GM19351 (cell line): ENCODE measurements around the gene CUEDC2.

Source experiments
- ATAC-seq: cut with Tn5 transposase; IDR thresholded peaks from one replicate; pipeline ENCODE4 v1.9.1; 2021; ENCODE audit warnings: mild to moderate bottlenecking, moderate library complexity; ENCODE audit not compliant: unreplicated experiment

Gene CUEDC2

DNA sequence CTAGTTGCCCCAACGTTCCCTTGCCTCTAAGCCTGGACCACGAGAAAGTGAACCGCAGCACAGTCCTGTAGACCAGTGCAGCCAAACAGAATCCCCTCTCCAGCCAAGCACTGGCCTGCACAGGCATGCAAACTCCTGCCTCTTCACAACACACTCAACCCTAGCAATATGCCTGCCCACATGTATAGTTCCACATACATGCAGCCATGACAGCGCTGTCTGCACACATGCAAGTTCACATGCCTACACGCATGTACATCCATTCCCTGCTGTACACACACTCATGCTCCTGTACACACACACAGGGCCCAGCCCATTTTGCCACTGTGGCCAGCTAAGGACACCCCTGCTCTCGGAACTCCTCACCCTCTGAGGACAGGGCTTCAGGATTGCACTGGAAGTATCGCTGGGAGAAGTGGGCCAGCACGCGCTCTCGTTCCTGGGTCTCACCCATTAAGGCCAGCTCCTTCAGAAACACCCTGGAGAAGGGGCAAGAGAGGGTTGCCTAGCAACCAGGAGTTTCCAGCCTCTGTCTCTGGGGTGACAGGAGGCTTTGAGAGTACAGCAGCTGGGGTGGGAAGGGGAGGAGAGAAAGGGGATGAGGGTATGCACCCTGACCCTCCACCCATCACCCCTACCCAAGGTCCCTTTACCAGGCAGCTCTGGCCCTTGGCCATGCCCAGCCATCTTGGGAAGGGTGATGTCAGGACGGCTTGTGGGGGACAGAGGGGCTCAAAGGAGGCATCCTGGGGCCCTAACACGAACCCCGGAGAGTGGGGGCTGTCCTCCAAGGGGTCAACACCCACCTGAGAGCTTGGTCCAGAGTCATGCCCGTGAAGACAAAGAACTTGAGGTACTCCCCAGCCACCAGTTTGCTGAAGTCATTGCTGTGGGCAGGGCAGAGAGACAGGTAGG lies 20.8 kb downstream of the CUEDC2 start:
- ATAC-seq, result no peak

DNA sequence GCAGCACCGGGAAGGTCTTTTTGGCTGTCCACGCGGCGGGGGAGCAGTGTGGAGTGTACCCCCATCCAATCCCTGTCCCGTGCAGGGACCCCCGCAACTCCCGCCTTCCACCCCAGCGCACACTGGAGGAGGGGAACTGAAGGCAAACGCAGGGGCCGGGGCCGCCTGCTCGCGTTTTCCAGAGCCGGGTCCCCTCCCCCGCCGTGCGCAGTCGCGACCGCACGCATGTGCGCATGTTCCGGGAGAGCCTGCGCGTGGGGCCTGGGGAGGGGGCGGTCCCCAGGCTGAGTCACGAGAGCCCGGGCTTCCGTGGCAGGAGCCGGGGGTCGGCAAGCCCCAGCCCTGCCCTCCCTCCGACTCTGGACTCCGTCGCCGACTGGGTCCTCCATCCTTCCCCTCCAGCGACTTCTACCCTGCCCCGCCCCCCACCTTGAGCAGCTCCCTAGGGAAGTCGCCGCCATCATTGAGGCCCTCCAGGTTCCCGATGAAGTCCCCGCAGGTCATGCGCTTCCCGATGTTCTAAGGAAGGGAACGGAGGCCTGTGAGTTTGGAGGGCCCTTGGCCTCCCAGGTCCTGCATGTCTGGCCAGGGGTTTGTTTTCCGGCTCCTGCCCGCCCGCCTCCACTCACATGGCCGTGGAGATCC lies 21.8 kb downstream of the CUEDC2 start:
- ATAC-seq, result no peak

DNA sequence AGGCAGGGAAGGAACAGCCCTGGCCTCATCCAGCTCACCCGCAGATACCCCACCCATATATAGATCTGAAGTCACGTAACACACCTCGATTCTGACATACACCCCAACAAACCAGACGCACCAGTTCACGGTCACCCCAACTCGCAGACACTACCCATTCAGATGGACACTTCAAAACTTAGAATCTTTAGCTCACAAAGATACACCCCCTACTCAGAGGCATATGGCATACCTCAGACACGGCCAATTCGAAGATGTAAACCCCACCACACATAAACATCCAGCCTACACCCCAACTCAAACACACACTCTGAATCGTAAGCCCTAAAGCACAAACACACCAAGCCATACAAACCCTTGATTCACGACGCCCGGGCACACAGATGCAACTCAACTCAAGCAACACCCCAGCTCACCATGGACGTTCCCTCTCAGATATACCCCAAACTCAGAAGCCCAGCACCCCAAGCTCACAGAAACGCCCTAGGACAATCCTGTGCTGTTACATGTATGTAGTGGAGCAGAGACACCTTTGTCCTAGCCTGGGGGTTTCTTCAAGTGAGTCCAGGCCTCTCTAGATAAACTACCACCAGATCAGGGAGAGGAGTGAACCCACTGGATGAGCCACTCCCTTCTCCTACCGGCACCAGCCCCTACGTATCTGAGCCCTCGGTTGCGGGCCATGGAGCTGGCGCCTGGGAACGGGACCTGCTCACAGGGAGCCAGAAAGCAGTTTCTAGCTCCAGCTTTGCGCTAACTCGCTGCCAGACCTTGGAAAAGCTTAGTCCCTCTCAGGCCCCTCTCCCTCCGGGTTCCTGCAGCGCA lies 22.6 kb downstream of the CUEDC2 start:
- ATAC-seq, result no peak

DNA sequence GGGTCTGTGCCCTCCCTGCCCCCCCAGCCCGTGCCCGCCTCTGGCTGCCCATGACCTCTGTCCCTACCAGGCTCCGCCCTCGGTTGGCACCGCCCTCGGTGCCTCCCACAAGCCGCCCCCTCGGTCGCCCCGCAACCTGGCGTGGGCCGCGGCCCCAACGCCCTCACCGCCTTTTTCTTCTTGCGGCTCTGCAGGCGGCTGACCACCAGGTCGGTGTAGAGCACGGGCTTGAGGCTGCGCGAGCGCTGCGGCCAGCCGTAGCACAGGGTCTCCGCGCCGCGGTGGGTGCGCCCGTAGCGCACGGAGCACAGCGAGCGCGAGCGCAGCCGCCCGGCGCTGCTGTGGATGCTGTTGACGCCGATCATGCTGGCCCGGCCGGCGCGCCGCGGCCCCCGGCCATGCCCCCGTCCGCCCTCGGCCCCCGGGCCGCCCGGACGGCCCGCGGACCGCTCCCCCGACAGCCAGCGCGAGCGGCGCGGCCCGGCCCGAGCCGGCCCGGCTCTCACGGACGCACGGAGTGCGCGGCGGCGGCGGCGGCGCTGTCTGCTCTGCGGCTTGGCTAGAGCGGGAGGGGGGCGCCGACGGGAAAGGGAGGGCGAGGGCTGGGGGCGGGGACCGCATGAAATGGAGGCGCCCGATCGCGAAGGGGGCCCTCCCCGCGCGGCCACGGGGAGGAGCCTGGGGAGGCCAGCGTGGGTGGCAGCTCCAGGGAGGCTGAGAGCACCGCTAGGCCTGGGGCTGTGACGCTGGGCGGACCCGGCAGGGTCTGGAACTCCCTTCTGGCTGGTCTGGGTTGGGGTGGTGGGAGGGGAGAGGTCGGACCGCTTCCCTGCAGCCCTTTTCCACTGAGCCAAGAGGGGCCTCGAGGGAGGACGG lies 23.4 kb downstream of the CUEDC2 start:
- no peak for ATAC-seq

DNA sequence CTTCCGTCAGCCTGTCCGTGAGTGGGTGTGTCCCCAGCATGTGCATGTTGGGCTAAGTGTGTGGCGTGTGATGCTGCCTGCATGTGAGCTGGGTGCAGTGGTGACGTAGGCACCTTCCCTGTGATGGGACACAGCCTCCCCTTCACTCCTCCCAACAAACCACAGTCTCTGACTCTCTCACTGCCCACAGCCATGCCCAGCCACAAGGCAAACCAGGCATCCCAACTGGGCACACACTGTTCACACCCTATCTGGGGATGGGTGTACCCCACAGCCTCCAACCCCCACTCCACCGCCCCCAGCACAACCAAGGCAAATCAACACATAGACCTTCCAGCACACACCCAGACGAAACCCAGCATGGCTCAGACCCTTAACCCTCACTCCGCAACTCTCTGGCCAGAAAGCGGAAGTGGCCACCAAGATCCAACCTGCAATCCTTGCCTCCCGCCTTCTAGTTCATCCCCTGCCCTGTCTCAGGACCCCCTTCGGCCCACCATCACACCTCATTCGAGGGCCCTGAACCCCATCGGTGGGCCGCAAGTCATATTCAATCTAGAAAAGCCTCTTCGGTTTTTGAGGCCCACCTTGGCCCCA lies 24.1 kb downstream of the CUEDC2 start:
- ATAC-seq, result no peak

DNA sequence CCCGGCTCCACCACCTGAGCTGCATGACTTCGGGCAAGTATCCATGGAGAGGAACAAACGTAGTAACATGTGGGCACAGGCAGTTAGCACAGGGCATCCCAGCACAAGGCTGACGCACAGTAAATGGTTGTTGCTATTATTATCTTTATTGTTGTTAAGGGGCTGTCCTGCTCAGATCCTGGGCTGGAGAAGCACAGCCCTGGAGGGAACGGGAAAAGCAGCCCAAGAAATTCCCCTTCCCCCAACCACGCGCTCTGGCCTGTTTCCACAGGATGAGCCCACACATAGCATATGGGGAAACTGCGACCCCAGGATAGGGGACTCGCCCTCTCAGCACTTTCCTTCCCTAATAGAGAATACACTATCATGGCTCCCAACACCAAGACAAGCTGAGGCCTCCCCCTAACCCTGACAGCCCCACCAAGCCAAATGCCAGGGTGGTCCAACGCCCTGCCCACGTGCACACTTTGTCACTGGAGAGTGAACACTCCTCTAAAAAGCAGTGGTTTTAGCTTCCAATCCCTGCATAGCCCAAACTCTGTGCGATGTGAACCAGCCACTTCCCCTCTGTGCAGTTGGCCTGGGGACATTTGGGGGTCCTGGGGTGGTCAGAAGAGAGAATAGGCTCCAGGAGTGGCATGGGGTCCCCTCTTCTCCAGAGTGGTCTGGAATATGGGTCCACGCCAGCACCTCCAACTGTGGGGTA lies 24.8 kb downstream of the CUEDC2 start:
- no peak for ATAC-seq

DNA sequence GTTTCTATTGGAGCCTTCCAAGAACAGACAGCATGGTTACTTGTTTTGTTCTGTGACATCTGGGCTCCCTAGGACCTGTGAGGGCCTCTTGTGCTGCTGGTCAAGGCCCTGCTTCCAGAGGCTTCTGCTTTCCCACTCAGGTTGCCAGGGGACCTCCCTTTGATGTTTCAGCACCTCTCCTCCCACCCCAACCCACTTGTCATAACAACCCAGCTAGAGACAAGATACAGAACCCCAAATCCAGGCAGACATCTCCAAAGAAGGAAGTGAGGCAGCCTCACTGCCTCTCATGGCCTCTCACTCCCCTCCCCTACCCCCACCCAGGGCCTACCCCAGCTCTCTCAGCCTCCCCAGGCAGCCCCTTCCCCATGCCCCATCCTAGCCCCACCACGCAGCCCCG lies 25.6 kb downstream of the CUEDC2 start:
- ATAC-seq, result no peak

DNA sequence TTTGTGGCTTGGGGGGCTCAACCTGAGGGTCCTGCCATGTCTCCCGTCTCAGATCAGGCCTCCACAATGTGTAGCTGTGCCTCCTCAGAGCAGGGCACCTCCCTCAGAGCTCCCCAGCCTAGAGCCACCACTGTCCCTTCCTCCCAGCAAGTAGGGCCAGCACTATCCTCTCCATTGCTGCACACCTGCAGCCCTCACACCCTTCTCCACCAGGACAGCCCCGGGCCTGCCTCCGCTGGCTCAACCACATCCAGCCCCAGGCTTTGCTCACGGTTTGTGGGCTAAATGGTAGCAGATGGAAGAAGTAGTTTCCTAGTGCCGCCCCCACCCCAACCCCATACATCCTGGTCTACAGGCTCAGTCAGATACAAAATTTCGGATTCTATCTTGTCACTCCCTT lies 26.7 kb downstream of the CUEDC2 start:
- ATAC-seq, result no peak

DNA sequence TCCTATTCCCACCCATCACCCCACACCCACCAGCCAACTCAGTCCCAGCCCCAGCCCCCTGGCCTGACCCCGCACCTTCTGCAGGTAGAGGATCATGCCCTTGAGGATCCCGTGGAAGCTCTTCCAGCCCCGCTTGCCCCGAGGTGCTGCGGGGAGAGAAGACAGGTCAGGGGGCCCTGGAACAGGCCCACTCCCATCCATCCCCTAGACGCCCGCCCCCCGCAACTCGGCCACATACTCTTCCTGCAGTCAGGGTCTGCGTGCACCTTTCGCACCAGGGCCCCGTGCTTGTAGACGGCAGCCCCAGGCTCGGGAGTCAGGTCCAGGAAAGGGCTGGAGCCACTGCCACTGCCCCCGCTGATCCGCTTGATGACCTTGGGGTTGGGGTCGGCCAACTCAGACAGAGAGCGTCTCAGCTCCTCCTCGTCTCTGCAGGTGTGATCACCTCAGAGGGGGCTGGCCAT lies 27.2 kb downstream of the CUEDC2 start:
- no peak for ATAC-seq

DNA sequence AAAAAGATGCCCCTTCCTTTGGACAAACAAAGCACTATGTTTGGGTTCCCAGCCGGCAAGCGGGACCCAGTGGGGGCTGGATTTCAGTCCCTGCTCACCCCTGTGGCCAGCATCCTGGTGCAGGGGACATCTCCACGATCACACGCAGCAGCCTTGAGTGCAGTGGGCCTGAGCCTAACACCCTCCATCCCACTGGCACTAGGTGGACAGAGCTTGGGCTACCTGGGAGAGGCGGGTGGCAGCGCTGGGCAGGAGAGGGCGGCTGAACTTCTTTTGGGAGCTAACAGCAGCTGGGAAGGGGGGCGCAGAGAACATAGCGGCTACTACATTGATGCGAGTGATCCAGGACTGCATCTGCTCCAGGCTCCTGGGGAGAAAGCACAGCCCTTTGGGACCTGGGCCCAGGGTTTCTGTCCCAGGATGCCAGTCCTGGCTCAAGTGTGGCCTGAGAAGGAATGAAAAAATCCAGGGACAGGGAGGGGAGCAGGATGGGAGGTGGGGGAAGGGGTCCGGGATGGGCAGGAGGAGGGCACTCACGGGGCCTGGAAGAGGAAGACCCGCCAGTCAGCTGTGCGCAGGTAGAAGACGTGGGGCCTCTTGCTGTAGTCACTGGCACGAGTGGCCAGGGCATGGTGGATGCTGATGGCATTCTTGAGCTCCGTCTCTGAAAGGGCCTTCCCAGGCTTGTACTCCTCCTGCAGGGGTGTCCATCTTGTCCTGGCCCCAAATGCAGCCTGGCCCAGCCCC lies 27.8 kb downstream of the CUEDC2 start:
- ATAC-seq, result no peak

DNA sequence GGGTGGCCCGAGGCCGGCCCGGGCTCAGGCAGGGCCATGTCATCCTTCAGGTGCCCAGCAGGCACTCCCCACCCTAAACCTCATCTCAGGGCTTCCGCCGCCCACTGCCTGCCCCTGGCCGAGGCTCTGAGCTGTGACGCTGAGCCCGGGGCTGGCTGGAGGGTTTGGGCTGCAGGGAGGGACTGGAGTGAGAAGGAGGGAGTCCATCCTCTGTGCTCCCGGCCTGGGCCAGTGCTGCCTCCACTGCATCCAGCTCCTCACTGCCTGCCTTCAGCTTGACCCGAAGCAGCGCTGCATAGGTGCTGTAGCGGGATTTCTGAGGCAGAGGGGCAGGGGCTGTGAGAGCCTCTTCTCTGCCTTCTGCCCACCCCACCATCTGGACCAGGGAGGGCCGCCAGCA lies 29.3 kb downstream of the CUEDC2 start:
- no peak for ATAC-seq

DNA sequence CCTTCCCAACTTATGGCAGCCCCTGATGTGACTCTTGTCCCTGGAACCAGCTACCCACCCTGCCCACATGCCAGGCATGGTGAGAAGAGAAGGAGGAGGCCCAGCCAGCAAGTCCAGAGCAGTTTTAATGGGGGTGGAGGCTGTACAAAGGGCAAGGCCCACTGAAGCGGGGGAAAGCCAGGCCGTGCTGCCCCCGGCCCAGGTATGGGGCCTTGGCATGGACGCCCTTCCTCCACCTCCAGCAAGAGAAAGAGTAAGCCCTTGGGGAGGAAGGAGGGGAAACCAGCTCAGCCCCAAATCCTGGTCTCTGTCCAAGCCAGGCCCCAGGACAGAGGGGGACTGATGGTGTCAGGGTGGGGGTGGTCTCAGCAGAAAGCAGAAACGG lies 29.9 kb downstream of the CUEDC2 start:
- ATAC-seq, result no peak

DNA sequence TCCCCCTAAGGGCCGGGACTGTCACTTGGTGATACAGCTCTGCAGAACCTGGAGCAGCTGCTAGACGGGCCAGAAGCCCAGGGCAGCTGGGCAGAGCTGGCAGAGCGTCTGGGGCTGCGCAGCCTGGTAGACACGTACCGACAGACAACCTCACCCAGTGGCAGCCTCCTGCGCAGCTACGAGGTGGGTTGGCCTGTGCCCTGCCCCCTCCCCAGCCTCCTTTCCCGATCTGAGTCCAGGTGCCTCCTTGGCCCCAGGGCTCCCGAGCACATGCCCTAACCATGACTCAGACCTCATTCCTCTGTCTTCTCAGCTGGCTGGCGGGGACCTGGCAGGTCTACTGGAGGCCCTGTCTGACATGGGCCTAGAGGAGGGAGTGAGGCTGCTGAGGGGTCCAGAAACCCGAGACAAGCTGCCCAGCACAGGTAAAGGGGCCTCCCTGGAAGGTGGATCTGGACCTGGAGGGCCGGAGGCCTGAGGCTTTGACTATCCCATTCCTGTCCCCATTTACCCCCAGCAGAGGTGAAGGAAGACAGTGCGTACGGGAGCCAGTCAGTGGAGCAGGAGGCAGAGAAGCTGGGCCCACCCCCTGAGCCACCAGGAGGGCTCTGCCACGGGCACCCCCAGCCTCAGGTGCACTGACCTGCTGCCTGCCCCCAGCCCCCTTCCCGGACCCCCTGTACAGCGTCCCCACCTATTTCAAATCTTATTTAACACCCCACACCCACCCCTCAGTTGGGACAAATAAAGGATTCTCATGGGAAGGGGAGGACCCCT lies 30.5 kb downstream of the CUEDC2 start:
- ATAC-seq, result no peak

DNA sequence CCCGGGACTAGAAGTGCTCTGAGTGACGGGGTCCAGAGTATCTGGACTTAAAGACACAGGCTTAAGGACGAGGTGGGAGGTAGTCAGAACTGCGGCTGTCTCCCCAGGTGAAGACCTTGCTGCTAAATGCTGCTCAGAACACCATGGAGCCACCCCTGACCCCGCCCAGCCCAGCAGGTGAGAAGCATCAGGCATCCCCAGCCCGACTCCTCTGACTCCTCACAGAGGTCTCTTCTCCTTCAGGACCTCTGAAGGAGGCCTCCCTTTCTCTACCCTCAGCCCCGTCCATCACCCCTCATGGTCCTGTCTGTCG lies 31.1 kb downstream of the CUEDC2 start:
- ATAC-seq, result no peak

DNA sequence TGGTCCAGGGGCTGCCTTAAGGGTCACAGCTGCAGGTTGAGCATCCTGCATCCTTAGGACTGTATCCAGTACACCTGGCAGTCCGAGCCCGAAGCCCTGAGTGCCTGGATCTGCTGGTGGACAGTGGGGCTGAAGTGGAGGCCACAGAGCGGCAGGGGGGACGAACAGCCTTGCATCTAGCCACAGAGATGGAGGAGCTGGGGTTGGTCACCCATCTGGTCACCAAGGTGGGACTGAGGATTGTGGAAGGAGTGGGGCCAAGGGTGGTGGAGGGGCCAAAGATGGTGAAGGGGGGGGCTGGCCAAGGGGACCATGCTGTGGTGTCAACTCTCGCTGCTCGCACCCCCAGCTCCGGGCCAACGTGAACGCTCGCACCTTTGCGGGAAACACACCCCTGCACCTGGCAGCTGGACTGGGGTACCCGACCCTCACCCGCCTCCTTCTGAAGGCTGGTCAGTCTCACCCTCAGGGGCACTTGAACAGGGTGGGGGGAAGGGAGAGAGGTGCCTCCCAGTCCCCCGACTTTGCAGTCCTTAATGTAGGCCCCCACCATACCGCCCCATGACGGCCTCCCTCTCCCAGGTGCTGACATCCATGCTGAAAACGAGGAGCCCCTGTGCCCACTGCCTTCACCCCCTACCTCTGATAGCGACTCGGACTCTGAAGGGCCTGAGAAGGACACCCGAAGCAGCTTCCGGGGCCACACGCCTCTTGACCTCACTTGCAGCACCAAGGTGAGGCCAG lies 31.6 kb downstream of the CUEDC2 start:
- ATAC-seq, result no peak

DNA sequence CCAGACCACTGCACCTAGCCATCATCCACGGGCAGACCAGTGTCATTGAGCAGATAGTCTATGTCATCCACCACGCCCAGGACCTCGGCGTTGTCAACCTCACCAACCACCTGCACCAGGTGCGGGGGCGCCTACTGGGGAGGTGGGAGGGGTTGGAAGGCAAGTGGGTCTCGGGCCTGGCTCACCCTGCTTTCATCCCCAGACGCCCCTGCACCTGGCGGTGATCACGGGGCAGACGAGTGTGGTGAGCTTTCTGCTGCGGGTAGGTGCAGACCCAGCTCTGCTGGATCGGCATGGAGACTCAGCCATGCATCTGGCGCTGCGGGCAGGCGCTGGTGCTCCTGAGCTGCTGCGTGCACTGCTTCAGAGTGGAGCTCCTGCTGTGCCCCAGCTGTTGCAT lies 32.3 kb downstream of the CUEDC2 start:
- no peak for ATAC-seq

DNA sequence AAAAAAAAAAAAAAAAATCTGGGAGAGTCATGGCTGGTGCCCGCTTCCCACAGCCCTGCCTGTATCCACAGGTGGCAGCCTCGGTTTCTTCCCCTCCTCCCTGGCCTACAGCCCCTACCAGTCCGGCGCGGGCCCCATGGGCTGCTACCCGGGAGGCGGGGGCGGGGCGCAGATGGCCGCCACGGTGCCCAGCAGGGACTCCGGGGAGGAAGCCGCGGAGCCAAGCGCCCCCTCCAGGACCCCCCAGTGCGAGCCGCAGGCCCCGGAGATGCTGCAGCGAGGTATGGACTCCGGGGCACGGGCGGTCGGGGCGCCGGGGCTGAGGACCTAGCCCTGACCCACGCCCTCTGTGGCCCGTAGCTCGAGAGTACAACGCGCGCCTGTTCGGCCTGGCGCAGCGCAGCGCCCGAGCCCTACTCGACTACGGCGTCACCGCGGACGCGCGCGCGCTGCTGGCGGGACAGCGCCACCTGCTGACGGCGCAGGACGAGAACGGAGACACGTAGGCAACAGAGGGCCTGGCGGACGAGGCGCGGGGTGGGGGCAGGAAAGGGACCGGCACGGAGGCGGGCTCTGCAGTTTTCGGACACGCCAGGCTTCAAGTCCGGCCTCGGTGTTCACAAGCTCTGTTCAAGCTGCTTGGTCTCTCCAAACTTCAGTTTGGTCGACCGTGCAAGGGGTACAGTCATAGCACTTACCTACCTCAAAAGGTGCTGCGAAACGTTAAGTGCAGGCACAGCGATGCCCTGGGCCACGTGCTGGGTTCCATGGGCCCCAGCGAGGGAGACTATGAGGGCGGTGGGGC lies 33.0 kb downstream of the CUEDC2 start:
- peak; percentile 43 for ATAC-seq
